Measurements from ENCODE around the gene TELO2.
"Not testable (repeated sequence)": the region's sequence is repeated elsewhere in the genome, so short reads cannot be mapped to it uniquely, and the experiment has no call there.

Gene TELO2

GRCh38 chr16:1457489-1458245, 35.5 kb upstream of the TELO2 start:
- no peak for DNase-seq (ENCODE audit: low read depth)

GRCh38 chr16:1458336-1458976, 34.7 kb upstream of the TELO2 start:
- DNase-seq (ENCODE audit: low read depth): no peak

DNA sequence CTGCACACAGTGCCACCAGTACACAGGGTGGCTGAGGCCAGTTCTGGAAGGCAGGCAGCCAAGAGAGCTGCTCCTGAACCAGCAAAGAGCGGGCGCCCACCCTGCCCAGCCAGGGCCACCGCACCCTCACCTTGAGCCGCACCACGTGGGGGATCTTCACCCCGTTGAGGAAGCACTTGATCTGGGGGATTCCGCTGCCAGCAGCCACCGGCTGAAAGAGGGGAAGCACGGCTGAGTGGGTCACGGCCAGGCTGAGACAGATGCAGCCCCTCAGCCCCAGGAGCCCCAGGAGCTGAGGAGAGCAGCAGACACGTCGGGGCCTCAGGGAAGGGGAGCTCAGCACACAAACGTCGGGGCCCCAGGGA, 34.2 kb upstream of the TELO2 start:
- no peak for DNase-seq (ENCODE audit: low read depth)

- DNase-seq (ENCODE audit: low read depth): no peak
Measured at GRCh38 chr16:1459967-1460366, 33.2 kb upstream of the TELO2 start.

GRCh38 chr16:1460602-1461138, 32.5 kb upstream of the TELO2 start:
- DNase-seq (ENCODE audit: low read depth): no peak

DNA sequence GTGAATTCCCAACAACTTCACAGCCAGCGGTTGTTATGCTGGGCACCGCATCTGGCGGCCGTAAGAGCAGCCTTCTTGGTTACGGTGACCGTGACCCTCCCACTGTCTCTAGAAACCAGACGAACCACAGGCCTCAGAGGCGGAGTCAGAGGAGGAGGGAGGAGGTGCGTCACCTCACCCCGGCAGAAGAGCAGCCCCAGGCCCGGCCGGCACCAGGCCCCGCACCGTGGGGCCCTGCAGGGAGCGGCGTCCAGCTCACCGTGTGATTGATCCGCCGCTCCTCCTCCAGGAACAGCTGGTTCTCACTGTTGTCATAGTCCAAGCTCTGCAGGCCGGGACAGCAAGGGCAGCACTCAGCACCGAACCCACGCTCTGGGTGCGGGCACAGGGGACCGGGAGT, 32.0 kb upstream of the TELO2 start:
- no peak for DNase-seq (ENCODE audit: low read depth)

DNA sequence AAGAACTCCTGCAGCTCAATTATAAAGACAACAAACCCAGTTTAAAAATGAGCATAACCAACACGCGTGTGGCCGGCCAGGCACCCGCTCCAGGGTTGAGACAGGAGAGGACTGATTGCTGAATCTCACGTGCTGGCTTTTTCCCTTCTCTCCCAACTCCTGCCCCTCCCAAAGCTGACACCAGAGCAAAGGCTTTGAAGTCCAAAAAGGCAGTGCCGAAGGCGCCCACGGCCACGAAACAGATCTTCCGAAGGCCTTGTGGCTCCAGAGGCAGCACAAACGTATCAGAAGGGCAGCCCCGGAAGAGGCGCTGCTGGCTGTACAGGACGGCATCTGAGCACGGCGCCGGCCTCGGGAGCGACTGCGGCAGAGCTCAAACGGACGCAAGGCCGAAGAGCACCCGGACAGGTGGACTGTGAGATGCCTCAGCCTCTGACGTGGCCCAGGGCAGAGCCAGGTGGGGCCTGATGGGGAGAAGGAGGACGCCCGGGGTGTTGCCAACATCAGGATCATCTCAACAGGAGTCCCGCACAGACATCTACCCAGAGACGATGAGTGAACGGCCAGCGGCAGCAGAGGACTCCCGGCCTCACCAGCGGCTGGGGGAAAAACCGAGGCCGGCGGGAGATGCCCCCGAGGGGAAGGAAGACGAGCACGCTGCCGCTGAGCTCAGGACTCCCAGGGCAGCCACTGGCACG, 28.8 kb upstream of the TELO2 start:
- DNase-seq (ENCODE audit: low read depth): no peak

DNA sequence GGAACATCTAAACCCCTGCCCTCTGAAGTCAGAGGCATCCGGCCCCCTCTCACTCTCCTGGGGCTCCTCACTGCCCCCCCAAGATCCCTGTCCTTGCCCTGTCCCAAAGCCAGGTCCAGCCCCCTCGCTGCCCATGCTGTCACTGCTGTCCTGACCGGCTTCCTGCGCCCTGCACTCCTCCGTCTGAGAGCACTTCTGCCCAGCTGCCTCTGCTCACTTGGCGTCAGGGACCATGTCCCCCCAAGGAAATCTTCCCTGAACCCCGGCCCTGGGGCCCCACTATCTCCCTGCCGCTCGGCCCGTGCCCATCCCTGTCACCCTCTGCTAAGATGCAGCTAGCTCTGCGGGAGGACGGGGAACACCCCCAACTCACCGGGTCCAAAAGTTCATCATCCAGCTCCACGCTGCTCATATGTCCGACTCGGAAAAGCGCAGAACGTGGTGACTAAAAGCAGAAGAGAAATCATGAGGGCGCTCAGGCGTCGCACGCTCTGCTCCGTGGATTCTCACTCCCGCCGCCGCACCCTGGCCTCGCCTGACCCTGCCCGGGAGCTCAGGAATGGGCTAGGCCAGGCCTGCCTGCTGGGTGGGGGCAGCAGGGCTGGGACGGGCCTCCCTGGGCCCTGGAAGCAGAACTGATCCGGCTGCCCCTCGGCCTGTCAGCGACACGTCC, 28.1 kb upstream of the TELO2 start:
- DNase-seq (ENCODE audit: low read depth): no peak

GRCh38 chr16:1465567-1465915, 27.6 kb upstream of the TELO2 start:
- DNase-seq (ENCODE audit: low read depth): no peak

- no peak for DNase-seq (ENCODE audit: low read depth)
Measured at GRCh38 chr16:1466054-1466453, 27.1 kb upstream of the TELO2 start.

DNA sequence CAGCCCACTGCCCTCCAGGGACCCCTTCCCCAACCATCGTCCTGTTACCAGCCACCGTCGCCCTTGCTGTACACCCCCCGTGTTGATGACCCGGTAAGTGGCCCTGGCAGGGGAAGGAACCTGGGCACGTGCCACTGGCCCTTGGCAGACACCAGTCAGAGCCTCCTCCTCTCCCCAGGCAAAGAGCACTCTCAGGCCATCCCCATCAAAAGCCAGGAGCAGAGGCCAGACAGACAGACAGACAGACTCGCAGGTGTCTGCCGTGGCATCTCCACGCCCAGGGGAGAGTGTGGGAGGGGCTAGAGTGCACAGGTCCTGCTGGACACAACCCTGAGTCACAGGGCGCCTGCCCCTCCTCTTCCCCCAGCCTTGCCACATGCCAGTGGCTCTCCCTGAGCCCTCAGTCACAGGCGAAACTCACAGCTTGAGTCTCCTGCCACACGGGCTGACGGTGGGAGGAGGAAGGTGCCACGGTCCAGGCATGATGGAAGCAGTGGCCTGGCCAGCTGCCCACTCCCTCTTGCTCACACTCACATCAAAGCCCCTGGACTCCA, 26.1 kb upstream of the TELO2 start:
- DNase-seq (ENCODE audit: low read depth): no peak

DNA sequence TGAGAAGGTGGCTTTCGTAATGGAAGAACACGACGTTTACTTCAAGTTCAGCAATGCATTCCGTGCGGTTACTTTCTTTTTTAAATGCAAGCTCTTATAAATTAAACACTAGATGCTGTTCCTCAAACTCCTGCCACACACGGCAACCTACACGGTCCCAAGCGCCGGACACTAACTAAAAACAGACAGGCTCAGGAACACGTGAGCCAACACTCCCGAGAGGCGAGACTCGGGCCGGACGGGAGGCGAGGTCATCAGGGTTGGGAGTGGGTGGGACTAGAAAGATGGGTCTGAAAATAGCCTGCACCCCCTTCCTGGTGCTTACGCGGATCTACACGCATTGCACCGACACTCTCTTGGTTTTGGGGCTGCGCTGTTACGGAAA, 24.7 kb upstream of the TELO2 start:
- DNase-seq (ENCODE audit: low read depth): no peak

GRCh38 chr16:1469141-1469540, 24.0 kb upstream of the TELO2 start:
- not testable (repeated sequence) for DNase-seq (ENCODE audit: low read depth)

- no peak for DNase-seq (ENCODE audit: low read depth)
Measured at GRCh38 chr16:1469693-1470201, 23.4 kb upstream of the TELO2 start.

DNA sequence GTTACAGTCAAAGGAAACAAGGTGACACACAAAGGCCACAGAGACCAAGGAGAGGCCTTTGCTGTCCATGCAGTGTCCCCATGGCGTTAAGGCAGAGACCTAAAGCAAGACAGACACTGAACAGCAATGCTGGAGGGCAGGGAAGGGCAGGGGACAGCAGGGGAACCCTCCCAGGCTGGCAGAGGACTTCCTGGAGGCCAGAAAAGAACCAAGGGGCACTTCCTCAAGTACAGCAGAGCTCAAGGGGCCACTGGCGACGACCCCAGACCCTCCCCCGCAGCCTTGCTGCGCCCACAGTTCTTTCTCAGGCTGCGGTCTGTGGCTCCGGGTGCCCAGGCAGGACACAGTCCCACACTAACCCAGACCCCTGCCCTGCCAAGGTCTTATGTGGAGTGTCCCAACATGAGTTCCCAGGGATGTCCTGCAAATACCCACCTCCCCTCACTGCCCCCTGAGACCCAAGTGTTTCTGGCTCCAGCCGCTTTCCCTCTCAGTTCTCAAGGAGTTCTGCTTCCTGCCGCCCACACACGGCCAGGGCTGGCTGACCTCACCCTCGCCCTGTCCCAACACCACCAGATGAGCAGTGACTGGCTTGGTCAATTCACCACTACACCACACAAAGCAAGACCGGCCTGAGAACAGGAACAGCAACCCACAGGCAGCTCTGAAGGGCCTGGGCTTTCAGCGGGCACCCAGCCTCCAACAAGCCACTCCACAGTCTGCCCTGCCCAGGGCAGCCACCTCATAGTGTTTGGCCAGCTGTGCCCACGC, 22.5 kb upstream of the TELO2 start:
- no peak for DNase-seq (ENCODE audit: low read depth)

DNA sequence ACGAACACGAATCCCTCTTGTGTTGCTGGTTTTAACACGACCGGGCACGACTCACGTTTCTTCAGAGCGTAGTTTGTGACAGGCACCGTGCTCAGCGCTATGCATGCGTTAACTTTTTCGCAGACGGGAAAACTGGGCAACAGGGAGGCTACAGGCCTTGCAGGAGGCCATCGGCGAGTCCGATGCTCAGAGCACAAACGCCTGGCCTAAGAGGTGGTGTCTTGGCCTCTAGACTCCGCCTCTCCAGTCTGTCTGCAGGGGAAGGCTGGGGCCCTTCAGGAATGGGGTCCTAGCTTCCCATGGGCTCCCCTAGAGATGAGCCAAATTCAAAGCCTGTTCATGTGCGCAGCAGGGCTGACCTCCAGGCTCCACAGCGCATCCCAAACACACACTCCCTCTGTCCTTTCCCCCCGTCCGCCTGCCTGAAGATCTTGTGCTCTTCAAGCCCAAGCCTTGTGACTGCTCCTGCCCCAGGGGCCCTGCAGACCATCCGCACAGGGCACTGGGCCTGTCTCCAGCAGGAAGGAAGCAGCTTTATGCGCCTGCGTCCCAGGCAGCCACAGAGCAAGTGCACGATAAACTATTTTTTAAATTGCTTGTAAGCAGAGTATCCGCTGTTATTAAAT, 21.5 kb upstream of the TELO2 start:
- no peak for DNase-seq (ENCODE audit: low read depth)

- DNase-seq (ENCODE audit: low read depth): no peak
Measured at GRCh38 chr16:1472974-1473373, 20.2 kb upstream of the TELO2 start.

- no peak for DNase-seq (ENCODE audit: low read depth)
Measured at GRCh38 chr16:1474082-1474795, 18.9 kb upstream of the TELO2 start.

DNA sequence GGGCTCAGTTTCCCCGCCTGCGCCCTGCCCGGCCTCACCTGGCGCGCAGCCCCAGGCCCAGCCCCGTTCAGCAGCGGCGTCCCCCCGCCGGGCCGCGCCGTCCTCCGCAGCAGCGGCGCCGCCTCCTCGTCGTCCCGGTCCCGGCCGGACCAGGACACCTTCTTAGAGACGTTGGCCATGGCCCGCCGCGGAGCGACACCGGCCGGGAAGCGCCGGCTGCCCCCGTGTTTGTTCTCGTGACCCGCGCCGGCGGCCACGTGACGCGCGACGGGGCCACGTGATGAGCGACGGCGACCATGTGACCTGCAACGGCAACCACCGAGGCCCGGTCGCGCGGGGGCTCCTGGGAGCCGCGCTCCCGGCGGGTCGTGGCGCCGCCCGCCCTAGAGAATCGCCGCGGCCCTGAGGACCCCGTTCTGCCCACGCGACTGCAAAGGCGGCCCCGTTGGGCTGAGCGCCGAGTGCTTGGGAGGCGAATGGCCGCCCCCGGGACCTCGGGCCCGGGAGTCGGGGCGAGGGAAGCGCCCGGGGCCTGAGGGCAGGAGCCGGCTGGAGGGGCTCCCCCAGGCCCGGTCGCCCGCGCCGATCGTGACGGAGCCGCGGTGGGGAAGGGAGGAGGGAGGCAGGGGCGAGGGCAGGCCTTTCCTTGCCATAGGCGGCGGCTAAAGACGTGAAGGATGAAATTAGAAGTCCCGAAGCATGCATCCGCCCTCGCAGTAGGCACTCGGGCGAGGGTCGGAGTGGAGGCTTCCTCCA, 18.2 kb upstream of the TELO2 start, which contains the start of gene CLCN7:
TSS of gene CLCN7 (minus strand) at position 233 of the 756 bp plus-strand sequence. CDS start at position 179, 54 bp downstream.
- peak; percentile 75 for DNase-seq (ENCODE audit: low read depth)

All from stimulated activated CD8-positive, alpha-beta memory T cell treated with anti-CD3 and anti-CD28 coated beads, Interleukin-7, amount 100 ng/mL, for 24 hours (primary cell).